Neuron (in vitro differentiated cells): ENCODE data around the gene C1orf116.

Source experiments
- H2AFZ ChIP-seq: one replicate; pipeline ENCODE4 v1.6.1; 2013; ENCODE audit warnings: low read depth, mild to moderate bottlenecking, inconsistent platforms, low read length, moderate library complexity
- H3K27me3 ChIP-seq: one replicate; pipeline ENCODE4 v1.6.1; 2013; ENCODE audit warnings: low read length; ENCODE audit not compliant: insufficient read depth
- H3K36me3 ChIP-seq: one replicate; pipeline ENCODE4 v1.6.1; 2013; ENCODE audit warnings: low read length; ENCODE audit not compliant: insufficient read depth
- H3K4me1 ChIP-seq: one replicate; pipeline ENCODE4 v1.6.1; 2013; ENCODE audit warnings: low read length; ENCODE audit not compliant: insufficient read depth
- H3K4me3 ChIP-seq: 2 replicates; pipeline ENCODE4 v1.5.1; 2013; ENCODE audit warnings: mild to moderate bottlenecking, low read length, moderate library complexity
- H3K9me3 ChIP-seq: one replicate; pipeline ENCODE4 v1.6.1; 2013; ENCODE audit warnings: low read length

C1orf116 gene

DNA sequence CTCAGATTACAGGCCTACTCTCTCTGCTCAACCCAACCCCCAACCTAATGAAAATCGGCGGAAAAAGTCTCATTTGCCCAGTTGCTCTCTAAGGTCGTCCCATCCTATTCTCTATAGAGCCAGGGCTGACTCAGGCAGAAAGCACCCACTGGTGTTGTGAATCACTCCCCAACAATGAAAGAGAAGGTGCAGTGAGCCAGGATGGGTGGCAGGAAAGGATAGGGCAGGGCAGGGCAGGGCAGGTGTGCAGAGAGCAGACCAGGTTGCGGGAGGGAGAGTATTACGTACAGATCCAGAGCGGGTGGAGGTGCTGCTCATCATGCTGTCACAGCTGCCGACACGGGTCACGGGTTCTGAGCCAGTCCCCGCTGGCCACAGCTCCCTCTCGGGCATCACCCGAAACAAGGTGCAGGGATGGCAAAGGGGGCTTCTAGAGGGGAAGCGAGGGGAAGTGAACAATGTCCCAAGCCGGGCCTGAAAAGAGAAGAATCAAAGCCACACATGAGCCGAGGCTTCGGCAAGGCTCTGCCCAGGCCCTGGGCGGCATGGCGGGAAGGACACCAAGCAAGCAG lies 5.3 kb downstream of the C1orf116 start:
- peaks cover 3% of the 10 kb centered on the region for H3K4me1 ChIP-seq
- H3K27me3 ChIP-seq = peaks cover 57% of the 10 kb centered on the region
- H3K9me3 ChIP-seq = no peaks in the 10 kb centered on the region
- H2AFZ ChIP-seq = no peak overlapping the region
- H3K36me3 ChIP-seq = no peaks in the 10 kb centered on the region
- no peak overlapping the region for H3K4me3 ChIP-seq

GRCh38 chr1:207026104-207026534 lies 6.4 kb downstream of the C1orf116 start:
- peaks cover 57% of the 10 kb centered on the region for H3K27me3 ChIP-seq
- H3K36me3 ChIP-seq = no peaks in the 10 kb centered on the region
- H3K4me3 ChIP-seq = no peak overlapping the region
- H3K9me3 ChIP-seq = no peaks in the 10 kb centered on the region
- no peak overlapping the region for H2AFZ ChIP-seq
- H3K4me1 ChIP-seq = peaks cover 3% of the 10 kb centered on the region

DNA sequence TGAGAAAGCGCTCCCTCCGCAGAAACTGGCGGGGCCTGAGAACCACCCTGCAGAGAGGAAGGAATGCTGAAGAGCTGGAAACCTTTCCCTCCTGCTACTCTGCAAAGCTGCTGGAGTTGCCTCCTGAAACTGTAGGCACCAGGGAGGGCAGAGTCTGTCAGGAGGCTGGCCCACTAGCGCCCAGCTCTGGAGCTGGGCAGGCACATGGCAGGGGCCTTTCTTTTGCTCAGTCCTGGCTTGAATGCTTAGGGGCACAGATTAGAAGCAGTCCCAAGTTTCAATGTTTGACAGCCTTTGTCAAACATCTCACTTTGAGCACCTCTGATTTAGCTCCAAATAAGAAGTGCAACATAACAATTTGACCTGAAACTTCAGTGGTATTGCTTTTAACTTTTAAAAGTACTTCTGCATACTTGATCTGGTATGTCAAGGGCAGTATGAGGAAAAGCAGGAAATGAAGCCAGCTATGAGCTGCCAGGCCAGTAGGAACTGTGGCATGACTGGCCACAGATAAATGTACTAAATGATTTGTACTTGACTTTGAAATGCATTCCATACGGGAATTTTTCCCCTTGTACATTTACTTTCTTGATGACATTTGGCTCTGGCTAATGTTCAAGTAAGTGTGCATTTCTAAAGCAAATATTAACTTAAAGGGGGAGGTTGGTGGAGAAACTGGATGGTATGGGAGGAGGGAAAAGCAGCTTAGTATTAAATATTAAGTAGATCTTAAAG lies 7.2 kb downstream of the C1orf116 start:
- Histone ChIP-seq H3K4me3 (no peak overlapping the region), H3K9me3 (no peaks in the 10 kb centered on the region), H3K36me3 (no peaks in the 10 kb centered on the region), H3K27me3 (peaks cover 51% of the 10 kb centered on the region), H2AFZ (no peak overlapping the region), H3K4me1 (peaks cover 3% of the 10 kb centered on the region)

DNA sequence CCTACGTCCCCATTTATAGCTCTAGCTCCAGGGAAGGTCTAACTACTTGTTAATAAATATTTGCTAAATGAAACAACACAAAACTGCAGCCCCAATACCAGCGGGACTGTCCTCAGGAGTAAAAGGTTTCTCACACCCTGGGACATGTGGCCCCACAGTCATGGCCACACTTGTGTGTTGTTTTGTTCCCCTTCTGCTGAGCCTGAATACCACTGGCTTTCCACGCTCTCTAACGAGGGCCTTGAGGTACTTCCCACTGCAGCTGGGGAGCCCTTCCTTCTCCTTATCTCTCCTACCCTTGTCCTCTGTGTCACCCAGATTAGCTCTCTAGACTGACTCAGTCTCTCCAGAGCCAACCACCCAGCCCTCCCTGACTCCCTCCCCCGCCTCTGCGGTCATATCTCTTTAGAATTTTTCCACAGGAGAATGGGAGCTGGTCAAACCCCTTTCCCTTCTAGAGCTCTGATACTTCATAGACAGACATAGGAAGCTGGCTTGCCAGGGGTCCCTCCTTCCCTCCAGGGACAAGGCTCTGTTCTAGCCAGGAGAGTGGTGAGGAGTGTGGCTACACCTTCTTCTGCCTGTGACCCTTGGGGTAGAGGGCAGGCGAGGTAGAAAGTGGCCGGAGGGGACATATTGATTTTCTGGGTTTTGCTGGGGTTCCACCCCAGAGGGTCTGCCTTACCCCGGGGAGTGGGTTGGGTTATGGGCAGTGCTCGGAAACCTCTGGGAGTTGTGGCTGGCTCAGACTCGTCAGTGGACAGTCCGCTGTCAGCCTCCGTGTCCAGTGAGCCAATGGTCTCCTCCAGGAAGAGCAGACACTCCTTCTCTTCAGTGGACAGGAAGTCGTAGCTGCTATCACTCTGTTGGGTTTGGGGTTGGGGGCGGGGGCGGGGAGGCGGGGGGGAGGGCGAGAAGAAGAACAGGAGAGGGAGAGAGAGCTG lies 8.1 kb downstream of the C1orf116 start:
- Histone ChIP-seq H2AFZ (no peak overlapping the region), H3K36me3 (no peaks in the 10 kb centered on the region), H3K27me3 (peaks cover 45% of the 10 kb centered on the region), H3K4me3 (no peak overlapping the region), H3K9me3 (no peaks in the 10 kb centered on the region), H3K4me1 (peaks cover 3% of the 10 kb centered on the region)

- Histone ChIP-seq H3K36me3 (no peaks in the 10 kb centered on the region), H3K4me1 (peaks cover 3% of the 10 kb centered on the region), H2AFZ (no peak overlapping the region), H3K27me3 (peaks cover 38% of the 10 kb centered on the region), H3K9me3 (no peaks in the 10 kb centered on the region), H3K4me3 (no peak overlapping the region)
Measured at GRCh38 chr1:207022996-207023679, 9.4 kb downstream of the C1orf116 start.

- H3K9me3 ChIP-seq = no peaks in the 10 kb centered on the region
- no peak overlapping the region for H2AFZ ChIP-seq
- H3K4me1 ChIP-seq = peaks cover 3% of the 10 kb centered on the region
- H3K4me3 ChIP-seq = no peak overlapping the region
- H3K36me3 ChIP-seq = no peaks in the 10 kb centered on the region
- H3K27me3 ChIP-seq = peaks cover 31% of the 10 kb centered on the region
Measured at GRCh38 chr1:207021876-207022596, 10.5 kb downstream of the C1orf116 start.

DNA sequence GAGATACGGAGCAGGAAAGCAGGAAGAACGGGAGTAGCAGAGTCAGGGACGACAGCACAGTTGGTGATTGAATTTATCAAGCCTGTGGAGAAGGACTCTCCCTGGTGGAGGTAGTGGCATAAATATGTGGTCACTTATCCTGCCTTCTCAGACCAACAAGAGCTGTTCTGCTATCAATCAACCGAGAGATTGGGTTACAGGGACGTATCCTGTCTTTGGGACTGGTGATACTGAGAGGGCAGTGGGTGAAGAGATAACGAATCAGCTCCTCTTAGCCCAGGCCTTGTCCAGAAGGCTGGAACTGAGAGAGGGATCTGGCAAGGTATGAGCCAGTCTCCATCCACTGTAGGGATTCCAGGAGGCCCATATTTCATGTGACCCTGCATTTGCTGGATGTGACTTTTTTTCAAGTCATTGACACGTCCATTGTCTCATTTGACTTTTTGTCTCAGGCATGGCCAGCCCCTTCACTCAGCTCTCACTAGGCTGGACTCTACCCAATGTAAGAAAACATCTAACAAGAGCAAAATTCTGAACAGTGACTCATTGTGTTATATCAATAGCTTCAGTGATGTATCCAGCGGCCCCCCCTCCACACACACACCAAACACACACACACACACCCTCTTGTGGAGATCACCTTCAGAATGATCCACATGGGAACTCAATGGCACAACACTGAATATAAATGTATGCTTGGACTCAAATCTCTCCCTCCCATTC lies 11.3 kb downstream of the C1orf116 start:
- no peak overlapping the region for H2AFZ ChIP-seq
- H3K9me3 ChIP-seq = no peaks in the 10 kb centered on the region
- no peak overlapping the region for H3K4me3 ChIP-seq
- peaks cover 3% of the 10 kb centered on the region for H3K4me1 ChIP-seq
- H3K27me3 ChIP-seq = peaks cover 29% of the 10 kb centered on the region
- H3K36me3 ChIP-seq = no peaks in the 10 kb centered on the region

DNA sequence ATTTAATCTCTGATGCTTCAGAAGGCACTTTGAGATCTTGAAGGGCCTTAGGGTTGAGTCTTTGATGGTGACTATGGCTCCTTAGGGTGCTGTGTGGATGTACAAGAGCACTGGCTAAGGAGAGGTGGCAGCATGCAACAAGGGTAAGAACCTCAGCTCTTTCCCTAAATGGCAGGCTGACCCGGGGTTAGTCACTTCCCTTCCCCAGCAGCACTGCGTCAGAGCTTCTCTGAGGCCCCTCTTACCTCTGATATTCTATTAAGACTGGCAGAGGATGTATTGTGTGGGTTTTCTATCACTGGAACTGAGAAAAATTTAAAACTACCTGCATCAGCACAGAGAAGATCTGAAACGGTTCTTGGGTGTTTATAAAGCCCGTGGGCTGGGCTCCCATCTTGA lies 11.8 kb downstream of the C1orf116 start:
- Histone ChIP-seq H3K4me3 (no peak overlapping the region), H3K36me3 (no peaks in the 10 kb centered on the region), H3K27me3 (peaks cover 26% of the 10 kb centered on the region), H2AFZ (no peak overlapping the region), H3K4me1 (no peaks in the 10 kb centered on the region), H3K9me3 (no peaks in the 10 kb centered on the region)

DNA sequence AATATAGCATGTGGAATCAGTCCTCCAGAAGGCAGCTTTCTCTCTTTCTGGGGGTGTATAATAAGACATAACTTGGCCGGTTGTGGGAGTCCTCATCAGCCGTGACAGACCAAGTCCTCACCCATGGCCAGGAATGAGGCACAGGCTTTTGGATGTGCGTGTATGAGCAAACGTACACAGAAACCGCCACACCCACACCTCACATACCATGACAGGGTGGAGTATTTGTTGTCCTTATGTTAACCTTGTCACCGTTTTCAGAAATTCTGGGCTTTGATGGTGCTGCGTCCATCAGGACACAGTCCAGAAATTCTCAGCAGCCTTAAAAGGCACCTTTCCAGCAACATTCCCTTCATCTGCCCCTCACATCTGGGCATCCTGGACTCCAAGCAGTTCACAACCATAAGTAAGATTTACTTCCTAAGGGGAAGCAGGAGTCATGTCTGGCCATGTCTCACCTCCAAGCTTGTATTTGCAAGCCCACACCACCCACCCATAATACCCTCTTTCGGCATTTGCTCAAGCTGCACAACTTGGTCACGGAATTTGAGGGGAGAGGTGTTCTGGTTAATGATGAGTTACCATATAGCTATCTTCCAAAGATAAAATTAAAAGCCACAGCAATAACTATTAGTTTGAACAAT lies 12.4 kb downstream of the C1orf116 start:
- H3K27me3 ChIP-seq = peaks cover 30% of the 10 kb centered on the region
- H2AFZ ChIP-seq = no peak overlapping the region
- no peaks in the 10 kb centered on the region for H3K36me3 ChIP-seq
- H3K9me3 ChIP-seq = no peaks in the 10 kb centered on the region
- no peak overlapping the region for H3K4me3 ChIP-seq
- H3K4me1 ChIP-seq = no peaks in the 10 kb centered on the region

- Histone ChIP-seq H2AFZ (no peak overlapping the region), H3K27me3 (peaks cover 30% of the 10 kb centered on the region), H3K9me3 (no peaks in the 10 kb centered on the region), H3K4me1 (no peaks in the 10 kb centered on the region), H3K36me3 (no peaks in the 10 kb centered on the region), H3K4me3 (no peak overlapping the region)
Measured at GRCh38 chr1:207019661-207020060, 12.9 kb downstream of the C1orf116 start.

DNA sequence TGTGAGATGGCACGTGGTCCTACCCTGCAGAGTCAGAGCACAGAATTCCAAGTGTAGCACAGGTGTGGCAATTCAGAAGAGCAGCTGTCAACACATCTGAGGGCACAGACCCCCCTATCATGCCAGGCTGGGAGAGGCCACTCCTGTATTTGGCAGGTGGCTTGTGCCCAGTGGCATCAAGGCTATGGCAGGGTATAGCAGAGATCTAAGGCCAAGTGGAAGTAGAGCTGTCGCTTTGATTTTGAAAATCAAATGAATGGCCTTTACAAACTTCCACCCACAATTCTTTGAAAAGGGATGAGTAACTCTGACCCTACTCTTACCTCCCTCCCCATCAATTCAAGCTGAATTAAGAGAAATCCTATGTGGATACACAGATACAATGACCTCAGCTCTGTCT lies 13.4 kb downstream of the C1orf116 start:
- Histone ChIP-seq H3K36me3 (no peaks in the 10 kb centered on the region), H3K9me3 (no peaks in the 10 kb centered on the region)

More for the DNA sequence above, 13.4 kb downstream of the C1orf116 start:
- Histone ChIP-seq H3K4me1 (no peaks in the 10 kb centered on the region), H2AFZ (no peak overlapping the region), H3K27me3 (peaks cover 29% of the 10 kb centered on the region), H3K4me3 (no peak overlapping the region)
